A375 (cell line): Measurements from ENCODE around the gene KCNS3. TPM values are rescaled to one million over a fixed set of nuclear protein-coding genes. Genes with fewer than 3 reads are reported as not detected.

ENCODE experiments used
- total RNA-seq: library from RNA; depleted of rRNA; stranded (reverse); fragments of >200 nt; shearing (Covaris generic); gene quantifications from 2 replicates; pipeline ENCODE4 v1.2.3, GENCODE V29; 2014; rRNA removed

Gene KCNS3
- 2.8 and 11.2 TPM in 2 replicates for total RNA-seq

DNA sequence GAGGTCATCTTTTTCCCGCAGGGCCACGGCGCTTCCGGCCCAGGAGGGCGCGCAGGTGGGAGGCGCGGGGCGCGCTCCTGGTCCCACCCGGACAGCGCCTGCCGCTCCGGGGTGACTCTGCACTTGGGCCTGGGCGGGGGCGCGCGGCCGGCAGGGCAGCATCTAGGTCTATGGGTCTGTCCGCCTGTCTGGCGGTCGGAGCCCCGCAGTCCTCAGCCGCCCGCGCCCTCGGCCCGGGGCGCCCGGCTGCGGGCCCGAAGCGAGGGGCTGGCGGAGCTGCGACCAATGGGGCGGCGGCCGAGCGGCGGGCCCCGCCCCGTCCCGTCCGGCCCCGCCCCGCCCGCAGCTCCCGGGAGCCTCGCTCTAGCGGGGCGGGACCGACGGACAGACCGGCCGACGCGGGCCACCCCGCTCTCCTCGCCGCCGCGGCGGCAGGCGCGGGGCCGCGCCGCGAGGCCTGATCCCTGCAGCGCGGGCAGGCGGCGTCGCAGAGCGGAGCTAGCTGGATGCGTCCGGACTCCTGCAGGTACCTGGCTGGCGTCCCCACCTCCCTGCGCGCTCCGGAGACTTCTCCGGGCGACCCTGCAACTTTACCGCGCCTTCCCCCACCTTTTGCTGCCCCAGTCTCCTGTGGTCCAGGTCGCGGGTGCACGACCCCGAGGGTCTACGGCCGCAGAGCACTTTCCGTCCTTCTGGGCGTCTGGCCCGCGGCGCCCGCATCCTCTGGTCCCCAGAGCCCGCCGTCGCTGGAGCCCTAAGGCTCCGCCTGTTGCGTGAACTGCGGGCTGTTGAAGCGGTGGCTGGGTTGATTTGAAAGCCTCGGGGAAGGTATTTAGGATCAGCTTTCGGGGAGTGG is at the start of gene KCNS3:
TSS of gene KCNS3 (plus strand) at position 387 of the 856 bp plus-strand sequence. CDS start 52,342 bp downstream, outside the sequence.

Other genes with a start within 250 kb of the KCNS3 start
- gene SMC6, start 124.9 kb upstream of the KCNS3 start, total RNA-seq = 29.8 and 30.7 TPM in 2 replicates
- 17.2 and 19.9 TPM in 2 replicates for gene GEN1, start 124.5 kb upstream of the KCNS3 start, total RNA-seq
- not detected in 2 replicates for gene MSGN1, start 62.2 kb upstream of the KCNS3 start, total RNA-seq